Amniotic epithelial cell (primary cell): ENCODE results near the gene THEM5.
A peak's percentile ranks its signal among the peaks of the same experiment; 100 is the strongest.
"Not testable (repeated sequence)": the region's sequence is repeated elsewhere in the genome, so short reads cannot be mapped to it uniquely, and the experiment has no call there.

ENCODE experiments used
- DNase-seq: peaks from one replicate; pipeline ENCODE4 v3.0.0-alpha.2; 2010; ENCODE audit warnings: low read depth

The THEM5 gene, protein sequence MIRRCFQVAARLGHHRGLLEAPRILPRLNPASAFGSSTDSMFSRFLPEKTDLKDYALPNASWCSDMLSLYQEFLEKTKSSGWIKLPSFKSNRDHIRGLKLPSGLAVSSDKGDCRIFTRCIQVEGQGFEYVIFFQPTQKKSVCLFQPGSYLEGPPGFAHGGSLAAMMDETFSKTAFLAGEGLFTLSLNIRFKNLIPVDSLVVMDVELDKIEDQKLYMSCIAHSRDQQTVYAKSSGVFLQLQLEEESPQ

DNA sequence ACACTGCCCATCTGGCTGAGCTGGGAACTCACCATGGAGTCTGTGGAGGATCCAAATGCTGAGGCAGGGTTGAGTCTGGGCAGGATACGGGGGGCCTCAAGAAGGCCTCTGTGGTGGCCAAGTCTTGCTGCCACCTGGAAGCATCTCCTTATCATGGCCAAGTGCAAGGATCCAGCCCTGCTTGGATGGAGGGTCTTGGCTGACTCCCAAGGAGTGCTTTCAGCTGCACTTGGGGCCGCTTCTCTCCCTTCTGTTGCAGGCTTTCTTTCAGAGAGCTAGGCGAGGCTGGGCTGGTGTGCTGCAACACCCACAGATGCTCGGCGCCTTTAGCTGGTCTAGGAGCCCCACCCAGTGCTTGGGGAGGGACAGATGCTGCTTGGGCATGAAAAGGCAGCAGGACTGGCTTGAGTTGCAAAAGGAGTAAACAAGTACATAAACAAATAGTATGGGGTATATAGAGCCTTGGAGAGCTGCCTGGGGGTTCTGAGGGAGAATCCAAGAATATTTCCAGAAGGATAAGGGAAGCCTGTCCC, at the start of gene THEM5:
Gene THEM5 (minus strand): TSS at position 302 of the 533 bp plus-strand sequence. CDS start 147 bp downstream, at position 155.
- DNase-seq = no peak

DNA sequence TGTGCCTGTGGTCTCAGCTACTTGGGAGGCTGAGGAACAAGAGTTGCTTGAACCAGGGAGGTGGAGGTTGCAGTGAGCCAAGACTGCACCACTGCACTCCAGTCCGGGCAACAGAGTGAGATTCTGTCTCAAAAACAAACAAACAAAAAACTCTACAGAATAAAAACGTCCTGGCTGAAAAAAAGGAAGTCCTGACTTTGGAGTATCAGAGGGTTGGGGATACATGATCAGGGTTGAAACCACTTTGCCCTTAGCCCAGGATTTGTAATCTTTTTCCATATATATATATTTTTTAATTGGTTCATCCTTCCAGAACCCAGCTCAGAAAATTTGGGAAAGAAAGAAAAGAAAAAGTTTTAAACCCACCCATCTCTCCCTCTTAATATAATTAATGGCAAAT, 49.3 kb upstream of the THEM5 start:
- no peak for DNase-seq

DNA sequence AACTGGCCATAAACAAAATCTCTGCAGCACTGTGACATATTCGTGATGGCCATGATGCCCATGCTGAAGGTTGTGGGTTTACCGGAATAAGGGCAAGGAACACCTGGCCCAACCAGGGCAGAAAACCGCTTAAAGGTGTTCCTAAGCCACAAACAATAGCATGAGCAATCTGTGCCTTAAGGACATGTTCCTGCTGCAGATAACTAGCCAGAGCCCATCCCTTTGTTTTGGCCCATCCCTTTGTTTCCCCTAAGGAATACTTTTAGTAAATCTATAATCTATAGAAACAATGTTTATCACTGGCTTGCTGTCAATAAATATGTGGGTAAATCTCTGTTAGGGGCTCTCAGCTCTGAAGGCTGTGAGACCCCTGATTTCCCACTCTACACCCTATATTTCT, 47.3 kb upstream of the THEM5 start:
- DNase-seq = not testable (repeated sequence)

DNA sequence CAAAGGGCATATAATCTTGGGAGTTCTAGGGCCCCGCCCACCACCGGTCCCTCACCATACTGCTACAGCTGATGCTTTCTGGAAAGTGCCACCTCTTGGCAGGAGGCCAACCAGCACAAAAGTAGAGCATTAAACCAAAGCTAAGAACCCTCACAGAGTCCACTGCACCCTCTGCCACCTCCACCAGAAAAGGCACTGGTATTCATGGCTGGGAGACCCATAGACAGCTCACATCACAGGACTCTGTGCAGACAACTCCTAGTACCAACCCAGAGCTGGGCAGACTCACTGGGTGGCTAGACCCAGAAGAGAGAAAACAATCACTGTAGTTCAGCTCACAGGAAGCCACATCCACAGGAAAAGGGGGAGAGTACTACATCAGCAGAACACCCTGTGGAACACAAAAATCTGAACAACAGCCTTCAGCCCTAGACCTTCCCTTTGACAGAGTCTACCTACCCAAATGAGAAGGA, 45.0 kb upstream of the THEM5 start:
- DNase-seq = no peak

DNA sequence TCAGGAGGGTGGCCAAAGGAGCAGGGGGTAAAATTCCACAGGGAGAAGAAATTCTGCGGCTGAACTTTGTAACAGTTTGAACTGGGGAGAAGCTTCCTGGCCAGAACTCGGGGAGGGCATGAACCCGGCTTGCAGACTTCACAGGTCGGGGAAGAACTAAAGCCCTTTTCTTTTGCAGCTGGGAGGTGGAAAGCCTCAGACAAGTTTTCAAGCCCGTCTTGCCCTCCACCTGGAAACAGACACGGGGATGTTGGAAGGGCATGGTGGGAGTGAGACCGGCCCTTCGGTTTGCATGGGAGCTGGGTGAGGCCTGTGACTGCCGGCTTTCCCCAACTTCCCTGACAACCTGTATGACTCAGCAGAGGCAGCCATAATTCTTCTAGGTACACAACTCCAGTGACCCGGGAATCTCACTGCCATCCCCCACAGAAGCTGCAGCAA, 44.5 kb upstream of the THEM5 start:
- no peak for DNase-seq

DNA sequence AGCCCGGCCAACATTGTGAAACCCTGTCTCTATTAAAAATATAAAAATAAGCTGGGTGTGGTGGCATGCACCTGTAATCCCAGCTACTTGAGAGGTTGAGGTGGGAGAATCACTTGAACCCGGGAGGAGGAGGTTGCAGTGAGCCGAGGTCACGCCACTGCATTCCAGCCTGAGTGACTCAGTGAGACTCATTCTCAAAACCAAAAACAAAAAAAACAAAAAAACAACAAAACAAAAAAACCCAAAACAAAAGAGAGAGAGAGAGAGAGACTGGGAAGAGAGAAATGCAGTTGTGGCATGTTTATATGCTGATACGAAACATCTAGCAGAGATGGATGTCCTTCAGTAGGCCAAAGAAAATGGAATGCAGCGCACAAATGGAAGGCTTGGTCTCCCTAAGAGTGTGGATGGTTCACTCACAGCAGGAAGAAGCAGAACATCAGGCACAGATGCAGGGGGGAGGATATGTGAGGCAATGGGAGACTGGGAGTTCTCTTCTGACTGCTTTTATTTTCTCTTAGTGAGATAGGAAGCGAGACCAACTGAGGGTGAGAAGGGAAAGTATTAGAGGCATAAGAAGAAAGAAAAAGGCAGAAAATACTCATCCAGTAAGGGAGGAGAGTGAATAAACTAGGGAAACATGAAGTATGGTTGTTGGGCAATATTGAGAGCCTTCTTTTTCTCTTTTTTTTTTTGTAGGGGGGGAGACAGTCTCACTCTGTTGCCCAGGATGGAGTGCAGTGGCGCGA, 39.8 kb upstream of the THEM5 start:
- peak; percentile 47 for DNase-seq

DNA sequence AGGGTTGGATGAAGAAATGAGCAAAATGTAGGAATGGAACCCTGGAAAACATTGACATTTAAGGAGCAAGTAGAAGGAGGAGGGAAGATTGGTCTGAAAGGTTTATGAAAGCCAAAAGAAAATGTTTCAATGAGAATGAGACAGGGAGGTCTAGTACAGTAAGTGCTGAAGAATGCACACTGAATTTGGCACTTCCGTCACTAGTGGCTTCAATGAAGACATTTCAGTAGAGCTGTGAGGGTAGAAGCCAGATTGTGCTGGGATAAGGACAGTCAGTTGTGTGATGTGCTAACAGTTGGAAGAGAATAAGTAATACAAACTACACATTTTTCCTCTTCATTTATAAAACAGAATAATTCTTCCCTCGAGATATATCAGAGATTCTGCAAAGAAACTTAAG, 38.7 kb upstream of the THEM5 start:
- DNase-seq = peak; percentile 18

DNA sequence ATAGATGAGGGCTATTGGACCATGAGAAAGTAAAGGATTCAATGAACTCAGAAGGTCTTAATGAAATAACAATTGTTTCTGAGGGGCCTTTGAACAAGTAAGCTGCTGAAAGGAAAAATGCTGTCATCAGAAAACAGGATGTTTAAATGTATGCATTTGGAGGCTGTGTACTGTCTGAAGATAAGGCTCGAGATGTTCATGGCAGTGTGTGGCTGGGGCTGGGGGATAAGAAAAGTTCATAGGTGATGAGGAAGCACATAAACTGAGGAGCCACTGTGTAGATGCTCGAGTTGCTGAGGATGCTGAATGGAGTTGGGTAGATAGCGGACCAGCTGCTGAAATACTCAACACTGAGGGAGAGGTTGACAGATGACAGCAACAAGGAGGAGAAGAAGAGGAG, 38.0 kb upstream of the THEM5 start:
- DNase-seq = no peak

DNA sequence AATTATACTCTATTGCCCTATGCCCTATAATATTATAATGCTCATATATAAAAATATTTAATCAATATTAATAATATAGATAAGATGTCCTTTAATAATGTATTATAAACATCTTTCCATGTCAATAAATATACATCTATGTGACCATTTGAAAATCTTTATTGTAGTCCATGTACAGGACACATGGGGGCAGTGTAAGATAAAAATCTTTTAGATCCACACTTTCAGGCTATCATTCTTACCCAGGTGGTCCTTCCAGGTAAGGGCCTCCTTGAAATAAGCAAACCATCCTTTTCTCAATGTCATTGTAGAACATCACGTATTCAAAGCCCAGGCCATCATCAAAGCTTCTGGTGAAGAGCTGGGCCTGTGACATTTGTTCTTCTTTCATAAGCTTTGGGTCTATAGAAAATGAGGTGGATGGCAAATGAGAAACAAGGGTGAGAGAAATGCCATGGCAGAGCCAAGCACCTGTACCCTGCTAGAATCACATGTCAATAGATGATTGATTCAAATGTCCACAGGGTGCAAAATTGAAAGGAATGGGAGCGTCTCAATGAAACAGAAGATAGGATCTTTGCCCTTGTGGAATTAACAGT, 35.6 kb upstream of the THEM5 start:
- DNase-seq = no peak

DNA sequence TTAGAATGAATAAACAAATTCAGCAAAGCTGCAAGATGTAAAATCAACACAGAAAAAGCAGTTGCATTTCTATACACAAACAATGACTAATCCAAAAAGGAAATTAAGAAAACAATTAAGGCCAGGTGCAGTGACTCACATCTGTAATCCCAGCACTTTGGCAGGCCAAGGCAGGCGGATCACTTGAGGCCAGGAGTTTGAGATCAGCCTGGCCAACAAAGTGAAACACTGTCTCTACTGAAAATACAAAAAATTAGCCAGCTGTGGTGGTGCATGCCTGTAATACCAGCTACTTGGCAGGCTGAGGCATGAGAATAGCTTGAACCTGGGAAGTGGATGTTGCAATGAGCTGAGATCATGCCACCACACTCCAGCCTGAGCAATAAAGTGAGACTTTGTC, 33.5 kb upstream of the THEM5 start:
- peak; percentile 69 for DNase-seq

DNA sequence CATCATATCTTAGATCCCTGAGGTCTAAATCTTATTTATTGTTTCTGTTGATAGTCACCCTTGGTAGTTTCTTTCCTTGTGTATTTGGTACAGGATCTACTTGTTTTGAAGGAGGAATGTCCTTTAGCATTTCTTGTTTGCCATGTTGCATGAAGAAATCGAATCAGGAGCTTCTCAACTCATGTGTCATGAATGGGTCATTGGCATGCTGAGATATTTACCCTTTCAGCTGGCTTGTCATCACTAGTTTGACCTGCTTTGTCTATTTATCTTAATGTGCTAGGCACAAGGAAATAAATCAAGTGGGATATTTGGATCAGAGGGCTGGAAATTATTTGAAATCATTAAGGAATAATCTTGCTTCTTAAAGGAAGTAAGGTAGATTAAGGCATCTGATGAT, 32.0 kb upstream of the THEM5 start:
- no peak for DNase-seq

DNA sequence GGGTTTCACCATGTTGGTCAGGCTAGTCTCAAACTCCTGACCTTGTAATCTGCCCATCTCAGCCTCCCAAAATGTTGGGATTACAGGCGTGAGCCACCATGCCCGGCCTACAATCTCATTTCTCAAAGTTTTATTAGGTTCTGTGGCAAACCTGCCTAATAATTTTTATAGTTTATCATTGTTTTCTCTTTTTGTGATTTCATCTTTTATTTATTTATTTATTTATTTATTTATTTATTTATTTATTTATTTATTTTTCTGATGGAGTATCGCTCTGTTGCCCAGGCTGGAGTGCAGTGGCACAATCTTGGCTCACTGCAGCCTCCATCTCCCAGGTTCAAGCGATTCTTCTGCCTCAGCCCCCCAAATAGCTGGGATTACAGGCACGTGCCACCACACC, 31.4 kb upstream of the THEM5 start:
- DNase-seq = not testable (repeated sequence)

DNA sequence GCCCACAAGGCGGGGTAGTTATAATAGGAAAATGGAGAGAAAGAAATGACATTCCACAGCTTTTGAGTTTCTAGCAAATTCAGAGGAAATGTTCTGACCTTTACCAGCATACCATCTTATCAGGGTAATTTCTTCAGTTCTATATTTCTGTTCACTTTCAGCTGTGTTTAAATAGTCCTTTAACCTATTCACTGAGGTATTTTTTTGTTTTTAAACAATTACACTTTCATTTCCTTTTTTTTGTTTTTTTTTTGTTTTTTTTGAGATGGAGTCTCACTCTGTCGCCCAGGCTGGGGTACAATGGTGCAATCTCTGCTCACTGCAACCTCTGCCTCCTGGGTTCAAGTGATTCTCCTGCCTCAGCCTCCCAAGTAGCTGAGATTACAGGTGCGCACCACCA, 30.9 kb upstream of the THEM5 start:
- not testable (repeated sequence) for DNase-seq

DNA sequence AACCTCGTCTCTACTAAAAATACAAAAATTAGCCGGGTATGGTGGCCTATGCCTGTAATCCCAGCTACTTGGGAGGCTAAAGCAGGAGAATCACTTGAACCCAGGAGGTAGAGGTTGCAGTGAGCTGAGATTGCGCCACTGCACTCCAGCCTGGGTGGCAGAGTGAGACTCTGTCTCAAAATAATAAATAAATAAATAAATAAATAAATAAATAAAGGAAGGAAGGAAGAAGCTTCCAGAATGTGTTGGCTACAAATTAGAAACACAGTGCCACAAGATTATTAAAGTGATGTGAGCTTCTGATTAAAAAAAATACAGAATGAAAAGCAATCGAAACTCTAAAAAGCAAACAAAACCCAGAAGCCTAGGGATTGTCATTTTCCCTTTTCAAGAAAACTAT, 30.4 kb upstream of the THEM5 start:
- not testable (repeated sequence) for DNase-seq

DNA sequence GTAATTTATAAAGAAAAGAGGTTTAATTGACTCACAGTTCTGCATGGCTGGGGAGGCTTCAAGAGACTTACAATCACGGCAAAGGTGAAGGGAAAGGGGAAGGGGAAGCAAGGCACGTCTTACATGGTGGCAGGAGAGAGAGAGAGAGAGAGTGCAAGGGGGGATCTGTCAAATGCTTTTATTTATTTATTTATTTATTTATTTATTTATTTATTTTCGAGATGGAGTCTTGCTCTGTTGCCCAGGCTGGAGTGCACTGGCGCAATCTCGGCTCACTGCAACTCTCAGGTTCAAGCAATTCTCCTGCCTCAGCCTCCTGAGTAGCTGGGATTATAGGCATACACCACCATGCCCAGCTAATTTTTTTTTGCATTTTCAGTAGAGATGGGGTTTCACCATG, 29.4 kb upstream of the THEM5 start:
- not testable (repeated sequence) for DNase-seq

DNA sequence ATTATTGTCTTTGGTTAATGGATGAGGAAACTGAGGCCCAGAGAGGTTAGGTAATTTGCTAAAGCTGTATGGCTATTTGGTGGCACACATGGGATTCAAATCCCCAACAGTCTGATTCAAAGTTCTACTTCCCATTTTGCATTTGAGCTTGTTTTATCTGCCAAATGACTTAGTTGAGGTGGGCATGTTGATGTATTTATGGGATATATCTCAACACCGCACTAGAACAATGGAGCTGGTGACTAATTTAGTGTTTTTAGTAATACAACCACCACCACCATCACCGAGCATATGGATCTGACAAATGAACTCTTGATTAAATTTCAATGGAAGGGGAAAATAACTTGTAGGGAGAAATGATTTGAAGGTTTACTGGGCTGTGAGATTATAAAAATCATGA, 29.0 kb upstream of the THEM5 start:
- no peak for DNase-seq

DNA sequence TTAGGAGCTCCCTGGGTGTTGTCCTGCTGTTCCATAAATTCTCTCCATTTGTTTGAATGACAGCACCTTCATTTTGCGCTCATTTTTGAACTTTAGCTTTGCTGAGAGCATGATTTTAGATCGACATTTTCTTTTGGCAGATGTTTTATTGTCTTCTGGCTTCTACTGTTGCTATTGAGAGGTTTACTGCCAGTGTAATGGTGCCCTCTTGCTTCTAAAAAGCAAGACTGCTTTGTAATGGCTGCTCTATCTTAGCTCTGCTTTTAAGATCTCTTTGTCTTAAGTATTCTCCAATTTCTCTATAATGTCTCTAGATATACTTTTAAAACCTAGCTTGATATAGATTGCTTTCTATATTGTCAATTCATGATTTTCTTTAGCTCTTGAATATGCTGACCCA, 28.0 kb upstream of the THEM5 start:
- no peak for DNase-seq

DNA sequence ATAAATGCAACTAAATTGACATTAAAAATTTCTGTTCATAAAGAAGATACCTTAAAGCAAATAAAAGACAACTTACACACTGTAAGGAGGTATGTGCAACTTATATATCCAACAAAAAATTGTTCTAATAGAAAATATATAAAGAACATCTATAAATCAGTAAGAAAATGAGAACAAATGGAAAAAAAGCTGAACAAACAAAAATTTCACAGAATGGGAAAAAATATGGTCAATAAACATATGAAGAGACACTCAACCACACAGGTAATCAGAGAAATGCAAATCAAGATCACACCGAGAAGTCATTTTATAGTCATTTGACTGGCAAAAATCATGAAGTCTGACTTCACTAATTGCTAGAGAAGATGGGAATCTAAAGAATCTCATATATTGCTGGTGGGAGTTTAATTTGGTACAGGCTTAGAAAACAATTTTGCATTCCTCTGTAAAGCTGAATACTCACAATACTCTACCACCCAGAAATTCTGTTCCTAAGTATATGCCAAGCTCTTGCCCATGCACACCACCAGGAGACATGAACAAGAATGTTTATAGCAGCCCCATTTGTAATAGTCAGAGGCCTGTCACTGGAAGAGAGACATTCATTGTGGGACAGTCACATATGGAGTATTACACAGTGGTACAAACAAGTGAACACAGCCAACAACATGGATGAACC, 22.0 kb upstream of the THEM5 start:
- no peak for DNase-seq

DNA sequence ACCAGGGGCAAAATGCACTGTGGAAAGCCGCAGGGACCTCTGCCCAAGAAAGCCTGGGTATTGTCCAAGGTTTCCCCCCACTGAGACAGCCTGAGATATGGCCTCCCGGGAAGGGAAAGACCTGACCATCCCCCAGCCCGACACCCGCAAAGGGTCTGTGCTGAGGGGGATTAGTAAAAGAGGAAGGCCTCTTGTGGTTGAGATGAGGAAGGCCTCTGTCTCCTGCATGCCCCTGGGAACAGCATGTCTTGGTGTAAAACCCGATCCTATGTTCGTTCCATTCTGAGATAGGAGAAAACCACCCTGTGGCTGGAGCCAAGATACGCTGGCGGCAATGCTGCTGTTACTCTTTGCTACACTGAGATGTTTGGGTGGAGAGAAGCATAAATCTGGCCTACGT, 19.3 kb upstream of the THEM5 start:
- peak; percentile 41 for DNase-seq

DNA sequence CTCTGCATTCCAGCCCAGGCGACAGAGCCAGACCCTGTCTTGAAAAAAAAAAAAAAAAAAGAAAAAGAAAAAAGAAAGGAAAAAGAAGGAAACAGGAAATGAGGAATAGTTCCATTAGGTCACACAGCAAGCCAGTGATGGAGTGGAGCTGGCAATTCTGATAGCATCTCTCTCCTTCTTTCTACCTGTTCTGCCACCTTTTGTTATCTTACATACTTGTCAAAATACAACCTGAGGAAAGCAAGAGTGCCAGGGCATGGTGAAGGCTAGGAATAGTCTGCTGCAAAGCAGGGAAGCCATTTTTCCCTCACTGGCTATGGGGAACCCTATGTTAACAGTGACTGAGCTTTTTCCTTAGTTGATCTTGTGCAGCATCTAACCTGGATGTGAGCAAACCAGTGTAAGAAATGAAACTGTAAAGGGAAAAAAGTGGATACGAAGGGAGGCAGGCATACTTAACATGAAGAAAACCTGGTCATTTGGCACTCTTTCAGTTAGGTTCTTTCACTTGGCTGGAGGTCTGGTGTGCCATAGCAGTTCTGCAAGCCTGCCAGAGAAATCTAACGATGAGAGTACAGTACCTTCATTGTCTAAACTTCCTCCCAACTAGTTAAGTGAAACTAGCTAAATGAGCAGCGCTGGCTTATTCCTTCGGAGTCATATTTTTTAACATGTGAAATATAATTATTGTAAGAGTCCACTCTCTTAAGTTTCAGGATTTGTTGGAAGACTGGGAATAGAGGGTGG, 17.9 kb upstream of the THEM5 start:
- no peak for DNase-seq

DNA sequence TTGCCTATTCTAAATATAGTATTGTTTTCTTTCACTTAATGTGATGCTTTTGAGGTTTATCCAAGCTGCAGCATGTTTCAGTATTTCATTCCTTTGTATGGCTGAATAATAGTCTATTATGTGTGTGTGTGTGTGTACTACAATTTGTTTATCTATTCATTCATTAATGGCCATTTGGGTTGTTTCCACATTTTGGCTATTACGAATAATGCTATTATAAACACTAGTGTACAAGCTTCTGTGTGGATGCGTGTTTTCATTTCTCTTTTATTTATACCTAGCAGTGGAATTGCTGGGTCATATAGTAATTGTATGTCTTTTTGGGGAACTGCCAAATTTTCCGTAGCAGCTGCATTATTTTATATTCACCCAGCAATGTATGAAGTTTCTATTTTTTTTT, 15.0 kb upstream of the THEM5 start:
- no peak for DNase-seq
